ENCODE data around the gene CHST8.

Gene CHST8

GRCh38 chr19:33697766-33698165 lies 76.0 kb downstream of the CHST8 start:
- Histone ChIP-seq H3K4me3 (ENCODE audit: low read depth, low read length) (no peak overlapping the region), H3K36me3 (replicated peaks) (no peaks in the 10 kb centered on the region), H3K27me3 (replicated peaks) (no peaks in the 10 kb centered on the region), H3K27ac (no peak overlapping the region)
- in situ Hi-C loops (cut with HindIII; ENCODE audit: low pct_ligation_motif_present, low sequenced_read_pairs): no loop called here
- DNase-seq: no peak
- TF ChIP-seq CTCF (IDR thresholded peaks at IDR 0.05; ENCODE audit: low read depth, low read length, missing control alignments): no peak

- in situ Hi-C loops (cut with HindIII; ENCODE audit: low pct_ligation_motif_present, low sequenced_read_pairs): no loop called here
- H3K4me3 ChIP-seq (ENCODE audit: low read depth, low read length): no peak overlapping the region
- DNase-seq: no peak
These were observed 77.1 kb downstream of the CHST8 start for GRCh38 chr19:33698576-33699435.

GRCh38 chr19:33699754-33700407 lies 78.1 kb downstream of the CHST8 start:
- no peaks in the 10 kb centered on the region for H3K36me3 ChIP-seq (replicated peaks)
- no peak overlapping the region for H3K4me3 ChIP-seq (ENCODE audit: low read depth, low read length)
- no peak for DNase-seq
- H3K27ac ChIP-seq: no peak overlapping the region
- H3K27me3 ChIP-seq (replicated peaks): no peaks in the 10 kb centered on the region
- TF ChIP-seq CTCF (IDR thresholded peaks at IDR 0.05; ENCODE audit: low read depth, low read length, missing control alignments): no peak
- in situ Hi-C loops (cut with HindIII; ENCODE audit: low pct_ligation_motif_present, low sequenced_read_pairs): no loop called here

More at GRCh38 chr19:33698576-33699435, 77.1 kb downstream of the CHST8 start:
- Histone ChIP-seq H3K36me3 (replicated peaks) (no peaks in the 10 kb centered on the region), H3K27me3 (replicated peaks) (no peaks in the 10 kb centered on the region), H3K27ac (no peak overlapping the region)
- no peak for TF ChIP-seq CTCF (IDR thresholded peaks at IDR 0.05; ENCODE audit: low read depth, low read length, missing control alignments)

GRCh38 chr19:33700408-33701013 lies 78.8 kb downstream of the CHST8 start:
- Histone ChIP-seq H3K27me3 (replicated peaks) (no peaks in the 10 kb centered on the region), H3K36me3 (replicated peaks) (no peaks in the 10 kb centered on the region), H3K27ac (no peak overlapping the region), H3K4me3 (ENCODE audit: low read depth, low read length) (no peak overlapping the region)
- in situ Hi-C loops (cut with HindIII; ENCODE audit: low pct_ligation_motif_present, low sequenced_read_pairs): no loop called here
- TF ChIP-seq CTCF (IDR thresholded peaks at IDR 0.05; ENCODE audit: low read depth, low read length, missing control alignments): no peak
- no peak for DNase-seq

- Histone ChIP-seq H3K27ac (no peak overlapping the region), H3K36me3 (replicated peaks) (no peaks in the 10 kb centered on the region), H3K4me3 (ENCODE audit: low read depth, low read length) (no peak overlapping the region), H3K27me3 (replicated peaks) (no peaks in the 10 kb centered on the region)
- in situ Hi-C loops (cut with HindIII; ENCODE audit: low pct_ligation_motif_present, low sequenced_read_pairs): no loop called here
- TF ChIP-seq CTCF (IDR thresholded peaks at IDR 0.05; ENCODE audit: low read depth, low read length, missing control alignments): no peak
- DNase-seq: no peak
These were observed 79.8 kb downstream of the CHST8 start for GRCh38 chr19:33701565-33701964.
